Measurements from ENCODE around the gene USP4.
"Not testable (repeated sequence)": the region's sequence is repeated elsewhere in the genome, so short reads cannot be mapped to it uniquely, and the experiment has no call there.

Gene USP4

GRCh38 chr3:49352890-49353421 lies 13.1 kb upstream of the USP4 start:
- H3K4me1 Mint-ChIP-seq: peaks cover 8% of the 10 kb centered on the region
- no peak overlapping the region for H3K4me3 Mint-ChIP-seq
- H3K27ac Mint-ChIP-seq: peak overlapping the region in 2 of 3 experiments; percentile 58 to 70
- H3K36me3 Mint-ChIP-seq (ENCODE audit: low read depth): peaks cover 16% of the 10 kb centered on the region
- no peaks in the 10 kb centered on the region for H3K9me3 Mint-ChIP-seq
- no peaks in the 10 kb centered on the region for H3K27me3 Mint-ChIP-seq (ENCODE audit: low read depth)
- TF ChIP-seq CTCF (IDR thresholded peaks at IDR 0.05; ENCODE audit: unreplicated experiment in 3 of 3): no peak

GRCh38 chr3:49352281-49352680 lies 12.4 kb upstream of the USP4 start:
- Mint-ChIP-seq H3K9me3 (no peaks in the 10 kb centered on the region), H3K36me3 (ENCODE audit: low read depth) (peaks cover 16% of the 10 kb centered on the region), H3K27me3 (ENCODE audit: low read depth) (no peaks in the 10 kb centered on the region), H3K27ac (peak overlapping the region; percentile 64 to 81 (median 69)), H3K4me1 (peaks cover 8% of the 10 kb centered on the region), H3K4me3 (no peak overlapping the region)
- no peak for TF ChIP-seq CTCF (IDR thresholded peaks at IDR 0.05; ENCODE audit: unreplicated experiment in 3 of 3)

- Mint-ChIP-seq H3K4me1 (peaks cover 7% of the 10 kb centered on the region), H3K36me3 (ENCODE audit: low read depth) (peaks cover 15% of the 10 kb centered on the region)
These were observed 11.7 kb upstream of the USP4 start for GRCh38 chr3:49351521-49352011.

GRCh38 chr3:49349348-49350114 lies 9.7 kb upstream of the USP4 start:
- peaks cover 5% of the 10 kb centered on the region for H3K36me3 Mint-ChIP-seq (ENCODE audit: low read depth)
- no peak overlapping the region for H3K4me3 Mint-ChIP-seq
- no peaks in the 10 kb centered on the region for H3K27me3 Mint-ChIP-seq (ENCODE audit: low read depth)
- no peaks in the 10 kb centered on the region for H3K4me1 Mint-ChIP-seq
- no peak overlapping the region for H3K27ac Mint-ChIP-seq
- no peak for TF ChIP-seq CTCF (IDR thresholded peaks at IDR 0.05; ENCODE audit: unreplicated experiment in 3 of 3)
- H3K9me3 Mint-ChIP-seq: no peaks in the 10 kb centered on the region

More at GRCh38 chr3:49351521-49352011, 11.7 kb upstream of the USP4 start:
- Mint-ChIP-seq H3K4me3 (peak overlapping the region in 1 of 3 experiments; percentile 2), H3K27ac (peak overlapping the region; percentile 64 to 81 (median 69)), H3K27me3 (ENCODE audit: low read depth) (no peaks in the 10 kb centered on the region), H3K9me3 (no peaks in the 10 kb centered on the region)
- TF ChIP-seq CTCF (IDR thresholded peaks at IDR 0.05; ENCODE audit: unreplicated experiment in 3 of 3): no peak

GRCh38 chr3:49348361-49348760 lies 8.5 kb upstream of the USP4 start:
- not testable (repeated sequence) for H3K9me3 Mint-ChIP-seq; H3K4me1 Mint-ChIP-seq; H3K27me3 Mint-ChIP-seq (ENCODE audit: low read depth); H3K36me3 Mint-ChIP-seq (ENCODE audit: low read depth); H3K27ac Mint-ChIP-seq; H3K4me3 Mint-ChIP-seq

GRCh38 chr3:49346797-49347251 lies 7.0 kb upstream of the USP4 start:
- Mint-ChIP-seq H3K36me3 (ENCODE audit: low read depth) (no peaks in the 10 kb centered on the region), H3K27ac (no peak overlapping the region), H3K27me3 (ENCODE audit: low read depth) (no peaks in the 10 kb centered on the region), H3K9me3 (no peaks in the 10 kb centered on the region), H3K4me3 (no peak overlapping the region), H3K4me1 (no peaks in the 10 kb centered on the region)
- no peak for TF ChIP-seq CTCF (IDR thresholded peaks at IDR 0.05; ENCODE audit: unreplicated experiment in 3 of 3)
